ENCODE results near the gene HOMER2.
"Not testable (repeated sequence)": the region's sequence is repeated elsewhere in the genome, so short reads cannot be mapped to it uniquely, and the experiment has no call there.

Gene HOMER2

DNA sequence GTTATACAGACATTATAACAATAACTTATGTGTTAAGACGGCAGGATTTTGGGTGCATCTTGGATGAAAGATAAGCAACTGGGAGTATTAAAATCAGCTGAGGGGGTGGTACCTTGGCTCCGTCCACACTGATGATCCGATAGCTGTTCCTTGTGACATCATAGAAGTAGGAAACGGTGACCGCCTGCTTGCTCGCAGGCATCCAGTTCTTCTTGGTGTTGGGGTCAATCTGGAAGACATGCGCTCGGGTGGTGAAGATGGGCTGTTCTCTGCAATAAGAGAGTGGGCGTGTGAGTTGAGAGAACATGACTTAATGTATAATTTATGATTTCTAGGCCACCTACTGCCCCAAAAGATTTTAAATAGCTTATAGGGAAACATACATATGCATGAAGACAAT is 59.9 kb downstream of the HOMER2 start:
- DNase-seq = no peak

DNA sequence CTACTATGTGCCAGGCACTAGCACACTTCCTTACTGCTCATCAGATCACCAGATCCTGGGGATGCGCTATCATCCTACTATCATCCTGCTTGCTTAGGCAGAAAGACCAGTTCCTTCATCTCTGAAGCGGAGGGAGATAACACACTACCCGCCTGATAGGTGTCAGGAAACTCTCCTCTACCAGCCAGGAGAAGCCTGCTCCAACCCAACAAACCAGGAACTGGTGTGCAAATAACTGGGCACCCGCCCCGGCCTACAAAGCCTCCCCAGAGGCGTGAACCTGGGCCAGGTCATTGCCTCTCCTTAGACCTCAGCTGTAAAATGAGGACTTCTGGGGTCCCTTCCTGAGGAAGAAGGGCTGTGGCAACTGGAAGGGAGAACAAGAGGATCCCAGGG is 61.5 kb downstream of the HOMER2 start:
- DNase-seq = no peak

DNA sequence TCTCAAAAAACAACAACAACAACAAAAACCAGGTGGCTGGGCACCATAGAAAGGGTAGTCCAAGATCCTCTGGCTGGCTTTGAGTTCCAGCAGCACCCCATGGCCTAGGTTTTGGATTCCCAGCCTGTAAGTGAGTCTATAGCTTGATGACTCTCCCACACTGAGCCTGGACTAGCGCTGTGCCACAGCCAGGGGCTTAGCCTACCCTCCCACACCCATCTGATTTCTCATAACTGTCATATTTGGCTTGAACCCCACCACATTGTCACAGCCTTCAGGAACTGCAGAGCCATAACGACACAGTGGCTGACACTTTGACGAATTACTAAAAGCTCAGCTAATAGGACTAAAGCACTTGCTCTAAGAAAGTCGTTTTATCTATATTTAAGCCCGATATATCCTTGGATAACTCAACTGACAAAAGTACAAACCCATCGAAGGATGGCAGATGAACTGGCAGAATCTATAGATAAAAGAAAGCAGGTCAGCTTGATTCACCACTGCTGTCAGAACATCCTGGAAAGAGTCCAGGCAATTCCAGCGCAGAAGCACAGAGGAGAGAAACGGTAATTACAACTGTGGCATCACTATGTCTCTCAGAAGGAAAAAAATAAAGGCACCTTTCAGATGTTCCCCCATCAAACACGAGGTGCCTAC is 62.1 kb downstream of the HOMER2 start:
- DNase-seq = no peak

DNA sequence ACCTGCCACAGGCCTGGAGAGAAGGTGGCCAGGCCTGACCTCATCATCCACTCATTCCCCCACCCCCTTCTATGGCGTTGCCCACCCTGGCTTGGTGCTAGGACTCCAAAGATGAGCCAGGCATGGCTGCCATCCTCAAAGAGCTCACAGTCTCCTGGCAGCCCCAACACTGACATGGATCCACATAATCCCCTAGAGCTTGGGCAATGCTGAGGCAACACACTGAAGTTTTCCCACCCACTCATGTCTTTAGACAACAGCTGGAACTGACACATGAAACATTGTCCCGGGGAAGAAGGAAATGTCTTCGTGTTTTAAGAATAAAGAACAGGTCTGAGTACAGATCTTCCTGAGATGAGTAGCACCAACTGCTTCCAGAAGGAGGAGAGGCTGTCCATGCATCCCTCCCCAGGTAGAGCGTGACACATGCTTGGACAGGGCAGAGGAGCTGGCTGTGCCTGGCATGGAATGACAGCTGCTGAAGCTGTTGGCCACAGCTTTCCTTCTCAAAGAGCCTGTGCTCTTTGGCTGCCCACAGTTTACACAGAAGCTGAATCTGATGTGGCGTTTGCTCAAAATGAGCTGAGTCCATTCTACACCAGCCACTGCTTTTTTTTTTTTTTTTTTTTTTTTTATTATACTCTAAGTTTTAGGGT is 70.1 kb downstream of the HOMER2 start:
- DNase-seq = no peak

DNA sequence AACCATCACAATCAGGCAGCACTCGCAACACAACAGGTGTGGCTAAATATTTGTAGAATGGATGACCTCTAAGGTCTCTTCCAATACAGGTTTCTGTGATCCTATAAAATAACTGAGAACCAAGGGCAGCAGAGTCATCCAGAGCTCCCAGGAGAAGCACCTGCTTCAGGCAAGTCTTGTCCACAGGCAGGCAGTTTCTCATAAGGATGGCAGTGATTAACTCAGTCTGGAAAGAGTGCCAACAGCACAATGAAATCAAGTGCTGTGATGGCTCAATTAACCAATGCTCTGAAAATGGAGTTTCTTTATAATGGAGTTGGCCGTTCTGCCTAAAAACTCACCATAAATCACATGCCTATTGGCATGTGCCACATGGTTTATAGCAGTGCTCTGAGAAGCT is 70.8 kb downstream of the HOMER2 start:
- DNase-seq = no peak

DNA sequence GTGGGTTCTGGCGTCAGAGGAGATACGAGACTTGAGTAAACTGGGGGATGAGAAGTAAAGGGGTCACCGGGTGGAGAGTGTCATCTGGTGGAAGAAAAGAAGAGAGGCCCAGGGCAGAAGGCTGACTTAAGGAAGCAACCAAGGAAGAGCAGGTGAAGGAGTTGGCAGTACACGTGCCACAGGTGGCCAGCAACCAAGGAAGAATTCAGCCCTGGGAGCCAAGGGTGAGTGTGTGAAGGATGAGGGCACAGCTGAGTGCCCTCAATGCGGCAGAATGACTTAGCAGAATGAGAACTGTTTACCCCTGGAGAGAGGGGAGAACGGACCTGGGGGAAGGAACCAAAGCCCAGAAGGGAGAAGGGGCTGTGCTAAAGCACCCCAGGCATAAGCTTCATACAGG is 71.8 kb downstream of the HOMER2 start:
- no peak for DNase-seq

DNA sequence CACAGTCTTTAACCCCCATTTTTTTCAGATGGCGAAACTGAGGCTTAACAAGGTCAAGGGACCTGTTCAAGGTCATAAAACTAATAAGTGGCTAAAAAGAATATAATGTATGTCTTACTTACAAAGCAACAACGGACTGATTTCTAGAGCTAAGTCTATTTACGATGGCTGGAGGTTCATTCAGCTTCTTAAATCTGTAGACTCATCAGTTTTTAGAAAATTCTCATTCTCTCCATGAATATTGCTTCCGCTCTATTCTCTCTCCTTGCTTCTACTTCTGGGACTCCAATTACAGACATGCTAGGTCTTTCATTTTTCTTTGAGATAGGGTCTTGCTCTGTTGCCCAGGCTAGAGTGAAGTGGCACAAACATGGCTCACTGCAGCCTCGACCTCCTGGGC is 74.2 kb downstream of the HOMER2 start:
- DNase-seq = no peak

DNA sequence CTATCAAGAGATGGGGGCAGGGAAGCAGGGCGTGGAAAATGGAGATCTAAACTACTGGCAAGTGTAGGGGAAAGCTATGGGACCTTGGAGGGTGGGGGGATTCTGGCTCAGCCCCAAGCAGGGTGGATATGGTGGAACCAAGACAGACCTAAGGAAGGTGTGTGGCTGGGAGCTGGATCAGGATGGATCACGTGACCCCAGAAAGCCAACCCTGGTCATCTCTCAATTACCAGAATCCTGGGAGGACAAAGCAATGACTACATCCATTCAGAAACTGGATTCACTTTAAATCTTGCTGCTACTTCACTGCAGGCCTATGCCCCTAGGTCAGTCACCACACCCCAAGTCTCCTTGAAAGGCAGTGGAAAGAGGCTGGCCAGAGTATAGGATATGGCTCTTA is 74.7 kb downstream of the HOMER2 start:
- DNase-seq = no peak

DNA sequence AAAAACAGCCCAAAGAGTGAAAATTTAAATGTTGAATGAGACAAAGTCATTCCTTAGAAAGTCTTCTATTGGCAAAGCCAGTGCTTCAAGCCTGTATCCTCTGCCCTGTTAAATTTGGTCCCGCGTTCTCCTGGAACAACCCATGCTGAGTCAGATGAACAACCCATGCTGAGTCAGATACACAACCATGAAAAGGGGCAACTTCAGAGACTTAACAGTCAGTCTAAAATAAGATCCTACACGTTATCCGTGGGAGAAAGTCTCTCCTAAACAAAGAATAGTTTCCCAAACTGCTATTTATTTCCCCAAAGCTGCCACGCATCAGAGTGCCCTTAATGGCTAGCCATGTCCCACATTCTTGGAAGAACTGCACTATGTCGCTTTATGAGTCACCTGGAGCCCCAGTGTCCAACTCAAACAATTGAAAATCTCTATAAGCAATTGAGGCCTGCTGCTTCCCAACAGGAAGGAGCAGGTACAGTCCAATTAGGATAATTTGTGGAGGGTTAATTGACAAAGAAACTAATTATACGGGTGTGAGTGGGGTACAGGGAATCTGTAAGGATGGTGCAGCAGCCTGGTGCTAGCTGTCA is 77.0 kb downstream of the HOMER2 start:
- no peak for DNase-seq

DNA sequence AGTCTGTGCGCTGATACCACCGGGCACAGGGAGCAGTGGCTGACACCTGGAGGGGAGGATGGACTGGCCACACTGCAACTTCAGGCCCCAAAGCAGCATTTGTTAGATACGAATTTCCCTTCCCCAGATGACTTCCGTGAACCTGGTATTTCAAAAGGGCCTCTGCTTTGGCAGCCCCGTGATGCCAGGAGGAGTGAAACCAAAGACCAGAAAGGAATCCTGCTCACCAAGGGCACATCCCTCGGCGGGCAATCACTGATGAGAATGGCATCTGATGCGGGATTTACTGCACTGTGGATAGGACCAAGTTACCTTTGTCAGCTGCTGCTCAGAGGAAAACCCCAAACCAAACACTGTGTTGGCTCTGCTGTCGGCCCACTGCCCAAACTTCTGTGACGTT is 77.6 kb downstream of the HOMER2 start:
- DNase-seq = no peak

DNA sequence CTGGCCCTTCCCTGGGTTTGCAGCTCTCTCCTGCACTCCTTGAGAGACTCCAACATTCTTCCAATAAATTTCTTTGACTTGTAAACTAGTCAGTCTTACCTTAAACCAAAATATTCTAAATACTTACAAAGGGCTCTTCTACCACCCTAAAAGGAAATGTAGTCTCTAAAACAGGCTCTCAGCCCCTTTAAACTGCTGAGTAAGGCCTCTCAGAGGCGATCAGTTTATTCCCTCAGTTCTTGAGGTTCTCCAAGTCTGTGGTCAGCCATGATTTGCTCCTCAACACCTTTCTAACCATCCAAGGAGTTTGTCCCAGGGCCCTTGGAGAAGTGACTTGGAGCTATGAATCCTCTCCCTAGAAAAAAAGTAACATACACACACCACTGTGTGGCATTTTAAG is 78.3 kb downstream of the HOMER2 start:
- no peak for DNase-seq

DNA sequence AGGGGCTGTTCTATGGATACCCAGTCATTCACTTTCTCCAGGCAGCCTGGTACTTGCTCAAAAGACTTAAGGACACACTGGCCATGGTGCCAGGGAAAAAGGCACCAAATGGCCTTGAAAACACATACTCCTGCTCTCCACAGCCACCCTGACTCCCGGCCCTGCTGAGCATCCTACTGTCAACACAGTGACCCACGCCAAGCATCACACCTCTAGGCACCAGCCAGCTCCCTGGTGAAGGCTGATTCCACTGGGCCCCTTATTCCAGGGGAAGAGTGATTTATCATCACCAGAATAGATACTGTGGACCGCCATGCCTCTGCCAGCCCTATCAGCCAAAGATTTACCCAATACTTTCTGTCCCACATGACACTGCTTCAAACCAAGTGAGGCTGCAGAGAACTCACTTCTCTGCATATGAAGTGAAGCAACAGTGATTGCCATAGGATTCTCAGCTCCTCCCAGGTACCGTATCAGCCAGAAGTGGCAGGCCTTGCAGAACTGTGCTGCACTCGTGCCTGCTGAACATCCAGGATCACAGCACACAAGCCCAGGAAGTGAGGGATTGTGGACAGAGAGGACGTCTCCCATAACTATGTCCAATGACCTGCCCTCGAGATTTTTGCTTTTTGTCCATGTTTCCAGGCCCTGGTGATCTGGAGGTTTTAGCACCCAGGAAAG is 79.4 kb downstream of the HOMER2 start:
- DNase-seq = no peak

DNA sequence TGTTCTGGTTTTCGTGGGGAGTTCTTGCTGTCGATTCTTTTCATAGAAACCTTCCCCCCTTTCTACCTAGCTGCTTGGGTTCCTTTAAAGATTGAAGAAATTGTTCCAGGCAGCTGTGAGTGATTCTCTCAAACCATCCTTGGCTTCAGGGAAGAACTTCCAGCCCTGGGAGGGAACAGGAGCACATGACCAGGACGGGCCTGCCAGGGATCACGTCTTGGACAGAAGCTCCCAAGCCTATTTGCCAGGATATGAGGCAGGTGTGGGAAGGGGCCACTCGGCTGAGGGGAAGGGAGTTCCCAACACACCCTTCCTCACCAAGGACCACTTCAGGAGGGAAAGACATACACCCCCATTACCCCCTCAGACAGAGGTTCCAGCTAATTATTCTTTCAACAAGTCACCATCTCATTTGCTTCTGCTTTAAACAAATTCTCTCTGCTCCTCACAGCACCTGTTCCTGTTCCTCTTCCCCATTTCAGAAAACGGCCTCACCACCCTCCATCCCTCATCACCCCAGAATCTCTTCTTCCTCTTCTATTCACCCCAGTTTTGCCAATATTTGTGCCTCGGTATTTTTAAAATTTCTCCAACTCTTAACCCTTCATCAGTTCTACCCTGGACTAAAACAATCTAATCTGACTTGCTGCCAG is 80.6 kb downstream of the HOMER2 start:
- no peak for DNase-seq

DNA sequence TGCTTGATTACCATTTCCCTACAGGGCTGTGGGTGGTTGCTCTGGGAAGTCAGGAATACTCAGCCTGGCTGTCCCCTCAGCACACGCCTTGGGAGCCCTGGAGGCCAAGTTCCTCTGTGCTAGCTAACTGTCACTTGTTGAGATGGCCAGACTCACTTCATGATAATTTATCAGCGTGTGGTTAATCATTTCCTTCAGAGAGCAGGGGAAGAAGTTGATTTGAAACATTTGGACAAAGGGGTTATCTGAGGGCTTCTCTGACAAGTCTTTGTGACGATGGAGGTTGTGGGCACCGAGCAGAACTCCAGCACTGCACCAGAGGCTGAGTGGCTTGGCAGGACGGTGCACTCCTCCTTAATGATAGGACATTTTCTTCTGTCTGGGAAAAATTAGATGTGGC is 81.2 kb downstream of the HOMER2 start:
- DNase-seq = no peak

DNA sequence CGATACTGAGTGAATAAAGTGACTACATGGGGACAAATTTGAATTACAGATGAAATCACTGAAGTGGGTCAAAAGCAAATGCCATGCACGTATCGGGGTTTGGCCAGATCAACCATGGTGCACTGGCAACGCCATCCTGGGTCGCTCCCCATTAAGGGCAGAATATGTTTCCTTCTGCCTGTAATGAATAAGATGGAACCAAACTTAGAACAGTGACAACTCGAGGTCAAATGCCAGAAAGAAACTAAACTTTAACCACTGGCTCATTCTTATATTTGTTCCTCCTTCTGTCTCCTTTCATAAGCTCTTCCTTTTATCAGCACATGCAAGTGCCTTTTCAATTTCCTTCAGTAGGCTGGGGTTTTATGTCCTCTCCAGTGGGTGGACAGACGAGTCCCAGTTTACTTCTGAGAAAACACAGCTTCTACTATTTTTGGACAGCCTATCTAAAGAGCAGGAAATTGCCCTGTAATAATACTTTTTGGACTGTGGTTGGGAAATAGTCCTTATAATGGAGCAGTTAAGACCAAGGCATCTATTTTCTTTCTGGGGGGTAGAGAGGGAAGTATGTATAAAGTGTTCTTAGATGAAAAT is 81.7 kb downstream of the HOMER2 start:
- no peak for DNase-seq

DNA sequence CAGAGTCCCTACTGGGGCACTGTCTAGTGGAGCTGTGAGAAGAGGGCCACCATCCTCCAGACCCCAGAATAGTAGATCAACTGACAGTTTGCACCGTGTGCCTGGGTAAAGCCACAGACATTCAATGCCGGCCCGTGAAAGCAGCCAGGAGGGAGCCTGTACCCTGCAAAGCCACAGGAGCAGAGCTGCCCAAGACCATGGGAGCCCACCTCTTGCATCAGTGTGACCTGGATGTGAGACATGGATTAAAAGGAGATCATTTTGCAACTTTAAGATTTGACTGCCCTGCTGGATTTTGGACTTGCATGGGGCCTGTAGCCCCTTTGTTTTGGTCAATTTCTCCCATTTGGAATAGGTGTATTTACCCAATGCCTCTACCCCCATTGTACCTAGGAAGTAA is 86.5 kb downstream of the HOMER2 start:
- not testable (repeated sequence) for DNase-seq

DNA sequence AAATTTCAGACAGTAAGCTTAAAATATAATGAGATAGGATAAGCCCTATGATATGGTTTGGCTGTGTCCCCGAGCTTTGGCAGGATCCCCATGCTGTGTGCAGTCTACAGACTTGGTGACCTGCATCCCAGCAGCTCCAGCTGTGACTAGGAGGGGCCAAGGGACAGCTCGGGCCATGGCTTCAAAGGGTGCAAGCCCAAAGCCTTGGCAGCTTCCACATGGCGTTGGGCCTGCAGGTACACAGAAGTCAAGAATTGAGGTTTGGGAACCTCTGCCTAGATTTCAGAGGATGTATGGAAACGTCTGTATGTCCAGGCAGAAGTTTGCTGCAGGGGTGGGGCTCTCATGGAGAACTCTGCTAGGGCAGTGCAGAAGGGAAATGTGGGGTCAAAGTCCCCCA is 86.9 kb downstream of the HOMER2 start:
- DNase-seq = not testable (repeated sequence)

DNA sequence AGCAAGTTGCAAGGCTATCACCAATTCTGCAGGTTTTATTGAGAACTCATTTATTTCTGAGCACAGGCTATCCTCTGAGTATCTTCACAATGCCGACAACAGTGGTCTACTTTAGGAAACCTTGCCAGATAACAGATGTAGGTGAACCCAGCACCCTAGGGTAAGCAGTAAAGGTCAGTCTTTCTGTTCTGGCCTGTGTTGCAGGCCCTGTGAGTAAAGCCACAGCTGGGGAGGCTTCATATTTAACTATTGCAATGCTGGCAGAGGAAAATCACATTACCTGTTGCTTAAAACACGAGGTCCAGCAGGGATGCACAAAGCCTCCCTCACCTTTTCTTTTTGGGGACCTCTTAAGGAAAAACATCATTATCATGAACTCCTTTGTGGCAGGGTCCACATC is 87.6 kb downstream of the HOMER2 start:
- DNase-seq = no peak

DNA sequence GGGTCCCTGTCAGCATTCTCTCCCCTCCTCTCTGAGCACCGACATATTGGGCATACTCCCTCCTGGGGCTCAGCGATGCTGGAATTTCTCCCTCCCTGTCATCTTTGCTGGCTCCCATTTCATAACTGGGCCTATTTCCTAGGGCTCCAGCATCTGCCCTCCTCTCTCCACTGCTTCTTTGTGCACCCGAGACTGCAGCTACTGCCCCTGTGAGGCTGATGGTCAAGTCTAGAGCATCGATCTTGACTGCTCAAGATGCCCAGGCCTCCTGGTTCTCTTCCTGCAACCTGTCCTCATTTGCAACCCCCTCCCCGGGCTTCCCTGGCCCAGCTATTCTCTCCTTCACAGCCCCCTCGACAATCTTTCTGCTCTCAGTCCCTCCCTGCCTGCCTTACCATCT is 89.6 kb downstream of the HOMER2 start:
- DNase-seq = no peak

DNA sequence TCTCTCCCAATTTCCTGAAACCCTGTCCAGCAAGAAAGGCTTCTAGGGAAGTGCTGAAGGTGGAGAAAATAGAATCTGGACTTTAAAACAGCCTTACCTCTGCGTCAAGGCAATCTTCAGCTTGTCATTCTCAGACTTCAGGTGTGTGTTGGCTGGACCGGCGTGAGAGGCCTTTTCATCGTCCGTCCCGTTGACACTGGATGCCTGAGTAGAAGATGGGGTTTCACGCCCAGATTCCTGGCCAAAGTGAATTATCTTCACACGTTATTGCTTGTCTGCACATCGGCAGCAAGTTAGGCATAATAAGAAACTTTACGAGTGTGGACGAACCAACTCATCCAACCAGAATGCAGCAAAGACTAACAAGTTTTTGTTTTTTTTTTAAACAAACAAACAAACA is 93.6 kb downstream of the HOMER2 start:
- DNase-seq = no peak

DNA sequence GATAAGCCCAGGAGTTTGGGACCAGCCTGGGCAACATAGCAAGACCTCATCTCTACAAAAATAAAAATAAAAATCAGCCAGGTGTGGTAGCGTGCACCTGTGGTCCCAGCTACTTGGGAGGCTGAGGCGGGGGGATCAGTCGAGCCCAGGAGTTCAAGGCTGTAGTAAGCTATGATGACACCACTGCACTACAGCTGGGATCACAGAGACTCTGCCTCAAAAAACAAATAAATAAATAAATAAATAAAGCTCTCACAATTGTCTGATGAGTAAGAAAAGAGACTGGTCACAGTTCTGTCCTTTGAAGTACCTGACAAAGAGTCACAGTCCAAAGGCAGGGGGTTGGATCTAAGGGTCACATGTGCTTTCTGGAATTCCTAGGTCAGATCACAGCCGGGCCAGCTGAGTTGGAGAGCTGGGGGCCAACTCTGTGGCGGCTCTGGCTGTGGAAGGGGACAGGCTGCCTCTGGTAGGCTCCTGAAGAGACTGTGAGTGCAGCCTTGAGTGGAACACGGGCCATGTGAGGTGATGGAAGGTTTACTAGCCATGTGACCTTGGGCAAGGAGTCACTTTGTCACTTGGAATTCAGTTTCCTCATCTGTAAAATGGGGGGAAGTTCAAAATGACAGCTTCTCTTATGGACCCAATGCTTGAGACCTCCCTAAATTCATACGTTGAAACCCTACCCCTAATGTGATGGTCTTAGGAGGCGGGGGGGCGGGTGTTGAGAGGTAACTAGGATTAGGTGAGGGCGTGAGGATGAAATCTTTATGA is 95.9 kb downstream of the HOMER2 start:
- no peak for DNase-seq

Data from stimulated activated CD4-positive, alpha-beta T cell treated with anti-CD3 and anti-CD28 coated beads, Interleukin-1b, Interleukin-23, amount 100 ng/mL, for 48 hours (primary cell).